IMR-90 (cell line): ENCODE results near the gene GCNA. TPM values are rescaled to one million over a fixed set of nuclear protein-coding genes. Genes with fewer than 3 reads are reported as not detected.

Source experiments
- ATAC-seq: fragments of 200-7000 bp; cut with Tn5 transposase; 2 replicates; pipeline ENCODE4 v1.9.1; 2020; ENCODE audit warnings: low read depth, mild to moderate bottlenecking, moderate library complexity
- BruUV-seq: library from RNA; stranded (reverse); fragments of 400-500 nt; replicated peaks from 2 replicates; lab custom pipeline; 2021; lab: Mats Ljungman, UMichigan
- CTCF ChIA-PET: fragments of 300-600 bp; formaldehyde crosslinking; extraction: SDS; loops from one replicate; lab custom pipeline; 2021; ENCODE audit warnings: antibody characterized with exemption; lab: Yijun Ruan, JAX
- POLR2A ChIA-PET: fragments of 300-600 bp; sonication (Branson Sonifier 250); formaldehyde crosslinking; loops from one replicate; lab custom pipeline; 2022; ENCODE audit warnings: antibody characterized with exemption; ENCODE audit not compliant: unreplicated experiment; lab: Charles Lee
- DNase-seq: peaks from one replicate; pipeline ENCODE4 v3.0.0; 2013
- H2AFZ ChIP-seq: replicated peaks from 2 replicates; pipeline ENCODE3; 2013; ENCODE audit warnings: low read length, mild to moderate bottlenecking; ENCODE audit not compliant: poor library complexity
- H2AK5ac ChIP-seq: 2 replicates; pipeline ENCODE4 v1.6.1; 2013; ENCODE audit warnings: low read depth, low read length, inconsistent platforms
- H2AK9ac ChIP-seq: replicated peaks from 2 replicates; pipeline ENCODE3; 2013; ENCODE audit warnings: mild to moderate bottlenecking, low read depth, low read length, moderate library complexity; ENCODE audit not compliant: poor library complexity
- H2BK120ac ChIP-seq: 2 replicates; pipeline ENCODE4 v1.6.1; 2013; ENCODE audit warnings: low read depth, low read length, inconsistent platforms
- H2BK15ac ChIP-seq: 3 replicates; pipeline ENCODE4 v1.6.1; 2013; ENCODE audit warnings: low read depth, low read length, inconsistent platforms
- H2BK20ac ChIP-seq: 2 replicates; pipeline ENCODE4 v1.6.1; 2013; ENCODE audit warnings: low read depth, mild to moderate bottlenecking, inconsistent platforms, low read length, moderate library complexity
- H2BK5ac ChIP-seq: 2 replicates; pipeline ENCODE4 v1.6.1; 2013; ENCODE audit warnings: mild to moderate bottlenecking, low read depth, low read length, inconsistent platforms; ENCODE audit not compliant: poor library complexity, severe bottlenecking
- H3K14ac ChIP-seq: replicated peaks from 2 replicates; pipeline ENCODE4 v1.6.1; 2013; ENCODE audit warnings: low read depth, low read length, inconsistent platforms
- H3K18ac ChIP-seq: 2 replicates; pipeline ENCODE4 v1.6.1; 2013; ENCODE audit warnings: low read depth, low read length, control low read depth
- H3K23ac ChIP-seq: 2 replicates; pipeline ENCODE4 v1.6.1; 2013; ENCODE audit warnings: low read depth, low read length, inconsistent platforms
- H3K27ac ChIP-seq: 2 replicates; pipeline ENCODE4 v1.5.1; 2013; ENCODE audit warnings: mild to moderate bottlenecking, control low read depth, low read length; ENCODE audit not compliant: insufficient read depth
- H3K27me3 ChIP-seq: 2 replicates; pipeline ENCODE4 v1.6.1; 2013; ENCODE audit warnings: low read length; ENCODE audit not compliant: control insufficient read depth, insufficient read depth
- H3K36me3 ChIP-seq: 2 replicates; pipeline ENCODE4 v1.6.1; 2013; ENCODE audit warnings: low read length, mixed read lengths; ENCODE audit not compliant: control insufficient read depth, insufficient read depth
- H3K4ac ChIP-seq: 2 replicates; pipeline ENCODE4 v1.6.1; 2013; ENCODE audit warnings: low read depth, low read length, inconsistent platforms
- H3K4me1 ChIP-seq: 2 replicates; pipeline ENCODE4 v1.6.1; 2013; ENCODE audit warnings: low read length, mixed read lengths; ENCODE audit not compliant: control insufficient read depth, insufficient read depth
- H3K4me2 ChIP-seq: 2 replicates; pipeline ENCODE4 v1.6.1; 2013; ENCODE audit warnings: low read depth, mild to moderate bottlenecking, control low read depth, low read length, moderate library complexity
- H3K4me3 ChIP-seq: 2 replicates; pipeline ENCODE4 v1.5.1; 2013; ENCODE audit warnings: low read depth, mild to moderate bottlenecking, control low read depth, low read length, moderate library complexity; ENCODE audit not compliant: insufficient read depth
- H3K56ac ChIP-seq: 2 replicates; pipeline ENCODE4 v1.6.1; 2013; ENCODE audit warnings: low read length, inconsistent platforms; ENCODE audit not compliant: insufficient read depth; ENCODE audit errors: extremely low read depth
- H3K79me1 ChIP-seq, 2 experiments: 2 replicates each; pipeline ENCODE4 v1.6.1; 2013; ENCODE audit warnings: low read length in 2 of 2, inconsistent platforms in 1 of 2, low read depth in 1 of 2
- H3K9ac ChIP-seq: 2 replicates; pipeline ENCODE4 v1.6.1; 2013; ENCODE audit warnings: low read depth, low read length, control low read depth
- H3K9me1 ChIP-seq: 2 replicates; pipeline ENCODE4 v1.6.1; 2013; ENCODE audit warnings: low read length, inconsistent platforms; ENCODE audit not compliant: insufficient read depth
- H3K9me3 ChIP-seq: 2 replicates; pipeline ENCODE4 v1.6.1; 2013; ENCODE audit warnings: low read length; ENCODE audit not compliant: control insufficient read depth, insufficient read depth
- H4K20me1 ChIP-seq: 2 replicates; pipeline ENCODE4 v1.6.1; 2013; ENCODE audit warnings: low read length, inconsistent platforms; ENCODE audit not compliant: insufficient read depth
- H4K5ac ChIP-seq: 2 replicates; pipeline ENCODE4 v1.6.1; 2013; ENCODE audit warnings: mild to moderate bottlenecking, low read depth, low read length, control low read depth
- H4K8ac ChIP-seq, 2 experiments: 2 replicates each; pipeline ENCODE4 v1.6.1; 2013; ENCODE audit warnings: low read depth in 2 of 2, low read length in 2 of 2, control low read depth in 1 of 2, inconsistent platforms in 1 of 2
- H4K91ac ChIP-seq: 2 replicates; pipeline ENCODE4 v1.6.1; 2013; ENCODE audit warnings: low read depth, low read length, inconsistent platforms; ENCODE audit not compliant: insufficient read depth
- BHLHE40 ChIP-seq: fragments of 150-350 bp; IDR thresholded peaks from 2 replicates; pipeline ENCODE4 v1.6.1; 2016; ENCODE audit warnings: mild to moderate bottlenecking, low read depth, low read length
- CHD1 ChIP-seq: IDR thresholded peaks from 2 replicates; pipeline ENCODE4 v1.6.1; 2012; ENCODE audit warnings: low read depth, low read length, improper control_type of control experiment
- FOS ChIP-seq: fragments of 150-350 bp; IDR thresholded peaks from 2 replicates; pipeline ENCODE4 v1.6.1; 2016; ENCODE audit warnings: low read depth, low read length
- MAFK ChIP-seq: IDR thresholded peaks from 2 replicates; pipeline ENCODE4 v1.6.1; 2012; ENCODE audit warnings: low read depth, low read length, improper control_type of control experiment
- MAZ ChIP-seq: IDR thresholded peaks from 2 replicates; pipeline ENCODE4 v1.6.1; 2012; ENCODE audit warnings: low read depth, mild to moderate bottlenecking, low read length, improper control_type of control experiment, moderate library complexity, borderline replicate concordance
- MXI1 ChIP-seq: IDR thresholded peaks from 2 replicates; pipeline ENCODE4 v1.6.1; 2012; ENCODE audit warnings: low read depth, mild to moderate bottlenecking, low read length, moderate library complexity, borderline replicate concordance
- NFE2L2 ChIP-seq: fragments of 150-350 bp; IDR thresholded peaks from 2 replicates; pipeline ENCODE4 v1.6.1; 2016; ENCODE audit warnings: low read depth, mild to moderate bottlenecking, low read length
- POLR2A ChIP-seq: IDR thresholded peaks from 2 replicates; pipeline ENCODE4 v1.6.1; 2012; ENCODE audit warnings: mild to moderate bottlenecking, low read depth, low read length
- RAD21 ChIP-seq: IDR thresholded peaks from 2 replicates; pipeline ENCODE4 v1.6.1; 2012; ENCODE audit warnings: low read length, improper control_type of control experiment
- RCOR1 ChIP-seq: IDR thresholded peaks from 2 replicates; pipeline ENCODE4 v1.6.1; 2012; ENCODE audit warnings: mild to moderate bottlenecking, low read length, improper control_type of control experiment; ENCODE audit not compliant: insufficient replicate concordance
- RFX5 ChIP-seq: IDR thresholded peaks from 2 replicates; pipeline ENCODE4 v1.8.0; 2012; ENCODE audit warnings: low read depth, mild to moderate bottlenecking, low read length, moderate library complexity
- SMC3 ChIP-seq: fragments of 150-350 bp; IDR thresholded peaks from 2 replicates; pipeline ENCODE4 v1.6.1; 2016; ENCODE audit warnings: low read depth, mild to moderate bottlenecking, antibody characterized with exemption, low read length, moderate library complexity
- WGBS, 2 experiments: methylation state at CpG; one replicate each; pipeline versions ENCODE4 v1.1.5 to v1.1.7; 2013; ENCODE audit warnings: missing lambda C conversion rate in 2 of 2; ENCODE audit not compliant: insufficient read length in 1 of 2; ENCODE audit errors: extremely low coverage in 2 of 2; 5-methylcytosine and 5-hydroxymethylcytosine counted together
- dilution Hi-C: fragments of 300-500 bp; cut with HindIII; formaldehyde crosslinking; loops from one replicate; pipeline ENCODE4 v1.14.3; 2018; ENCODE audit warnings: low sequenced_read_pairs; ENCODE audit not compliant: unreplicated experiment
- in situ Hi-C: fragments of 300-500 bp; cut with MboI; formaldehyde crosslinking; loops from 3 replicates; pipeline ENCODE4 v1.14.3; 2019; ENCODE audit warnings: low sequenced_read_pairs, inconsistent platforms, mixed read lengths
- intact Hi-C: fragments of 100-400 bp; cut with micrococcal nuclease; formaldehyde crosslinking; loops from 2 replicates; pipeline ENCODE4 v1.10.0; 2022
- polyA plus RNA-seq, 3 experiments: library from polyadenylated mRNA; depleted of rRNA; stranded (reverse); fragments of >200 nt; gene quantifications; 2 replicates each; pipeline ENCODE4 v1.2.3, GENCODE V29; 2012; ENCODE audit warnings: low replicate concordance in 1 of 3
- total RNA-seq: library from RNA; depleted of rRNA; stranded (reverse); fragments of >200 nt; gene quantifications from 2 replicates; pipeline ENCODE4 v1.2.3, GENCODE V29; 2012

GCNA gene
- total and polyA plus RNA-seq, 2 of the 4 experiments (the other 2 are of a cell fraction), result 0.90 to 1.3 TPM

- Histone ChIP-seq H3K9me3 (no peaks in the 10 kb centered on the region; the same call in 1 of the 2 replicates), H3K79me1 (peaks cover 26 to 52% of the 10 kb centered on the region in 2 experiments), H3K36me3 (peaks cover 21% of the 10 kb centered on the region), H2BK5ac (no peak overlapping the region), H2BK20ac (no peak overlapping the region), H4K91ac (no peak overlapping the region), H2AK9ac (no peak overlapping the region), H3K23ac (no peak overlapping the region), H3K4me3 (no peak overlapping the region), H4K8ac (no peak overlapping the region), H3K9me1 (no peaks in the 10 kb centered on the region; the same call in none of the 2 replicates), H4K20me1 (peaks cover 75% of the 10 kb centered on the region), H3K27me3 (no peaks in the 10 kb centered on the region), H3K9ac (no peak overlapping the region), H3K4ac (no peak overlapping the region), H3K56ac (no peak overlapping the region), H2AK5ac (no peak overlapping the region), H3K27ac (no peak overlapping the region), H4K5ac (no peak overlapping the region), H3K14ac (no peak overlapping the region), H3K4me2 (no peak overlapping the region), H2BK15ac (no peak overlapping the region), H2AFZ (no peak overlapping the region), H3K4me1 (no peaks in the 10 kb centered on the region; the same call in none of the 2 replicates), H2BK120ac (no peak overlapping the region), H3K18ac (no peak overlapping the region)
- in situ Hi-C loops (no loop called here), intact Hi-C loops (no loop called here), dilution Hi-C loops (no loop called here)
- ChIA-PET CTCF (no interaction called here), POLR2A (no interaction called here)
- BruUV-seq, result no TSS peak
- TF ChIP-seq RAD21 (no peak), MAFK (no peak), RCOR1 (no peak), MAZ (no peak), POLR2A (no peak), MXI1 (no peak), RFX5 (no peak), FOS (no peak), SMC3 (no peak), BHLHE40 (no peak), NFE2L2 (no peak), CHD1 (no peak)
- no CpG with 5 or more reads among the region's 7 CpGs for WGBS, 2 experiments
- ATAC-seq (no peak), DNase-seq (no peak)
Measured at GRCh38 chrX:71545364-71545763, 32.9 kb upstream of the GCNA start.
